Thoracic aorta (tissue), 2 donors: ENCODE results near the gene FIBP. TPM values are rescaled to one million over a fixed set of nuclear protein-coding genes. Genes with fewer than 3 reads are reported as not detected.

Experiments
- ATAC-seq: fragments of 150-250 bp; one replicate; pipeline ENCODE4 v1.8.0; 2017; ENCODE audit warnings: low read depth; ENCODE audit not compliant: insufficient number of reproducible peaks, low FRiP score
- DNase-seq: peaks from one replicate; pipeline ENCODE4 v3.0.0-alpha.2; 2020; ENCODE audit warnings: low spot score
- H3K27ac ChIP-seq, 2 donors: fragments of 200-600 bp; sonication (generic); 1 replicate in 1 of 2; 2 replicates in 1 of 2; pipeline ENCODE4 v1.5.1; 2016; ENCODE audit warnings: mild to moderate bottlenecking in 2 of 2, moderate library complexity in 2 of 2
- H3K27me3 ChIP-seq: fragments of 200-600 bp; sonication (generic); replicated peaks from 2 replicates; pipeline ENCODE4 v1.6.0; 2016; ENCODE audit warnings: mild to moderate bottlenecking; ENCODE audit not compliant: insufficient read depth
- H3K36me3 ChIP-seq: fragments of 200-600 bp; sonication (generic); one replicate; pipeline ENCODE4 v1.5.1; 2016
- H3K4me1 ChIP-seq, 2 donors: fragments of 200-600 bp; sonication (generic); 1 replicate in 1 of 2; 2 replicates in 1 of 2; pipeline versions ENCODE4 v1.5.1 to v1.6.0; 2016; ENCODE audit warnings: low read depth in 2 of 2, mild to moderate bottlenecking in 1 of 2; ENCODE audit not compliant: control insufficient read depth in 1 of 2
- H3K4me3 ChIP-seq: fragments of 200-600 bp; sonication (generic); 2 replicates; pipeline ENCODE4 v1.5.1; 2016; ENCODE audit warnings: mild to moderate bottlenecking
- H3K9me3 ChIP-seq: fragments of 200-600 bp; sonication (generic); 2 replicates; pipeline ENCODE4 v1.5.1; 2016
- CTCF ChIP-seq: fragments of 200-600 bp; sonication (generic); IDR thresholded peaks from one replicate; pipeline ENCODE4 v1.5.1; 2019; ENCODE audit warnings: antibody characterized with exemption
- total RNA-seq, 2 donors: library from RNA; depleted of rRNA; stranded (reverse); fragments of >200 nt; gene quantifications; one replicate each; pipeline versions ENCODE4 v1.1.0 to v1.2.3, GENCODE V29; 2016

FIBP gene
- total RNA-seq, 2 donors from 2014 or later, result 50.4 to 111 TPM

GRCh38 chr11:65871811-65872548 lies 16.3 kb downstream of the FIBP start:
- Histone ChIP-seq H3K36me3 (peaks cover 18% of the 10 kb centered on the region), H3K9me3 (no peaks in the 10 kb centered on the region), H3K4me1 (peaks cover 5 to 34% of the 10 kb centered on the region in 2 donors), H3K27me3 (no peaks in the 10 kb centered on the region), H3K27ac (peak overlapping the region; percentile 93 to 97), H3K4me3 (peak overlapping the region; percentile 90)
- ATAC-seq, result no peak
- DNase-seq, result no peak
- no peak for TF ChIP-seq CTCF

- peaks cover 28% of the 10 kb centered on the region for H3K36me3 ChIP-seq
- H3K27me3 ChIP-seq, result no peaks in the 10 kb centered on the region
- TF ChIP-seq CTCF, result no peak
- H3K4me3 ChIP-seq, result peak overlapping the region; percentile 90
- peaks cover 5 to 34% of the 10 kb centered on the region in 2 donors for H3K4me1 ChIP-seq
- DNase-seq (no peak), ATAC-seq (no peak)
- H3K27ac ChIP-seq, result peak overlapping the region; percentile 93 to 97
- H3K9me3 ChIP-seq, result no peaks in the 10 kb centered on the region
These were observed 17.3 kb downstream of the FIBP start for GRCh38 chr11:65870706-65871681.

- Histone ChIP-seq H3K36me3 (peaks cover 35% of the 10 kb centered on the region), H3K27ac (peak overlapping the region in 1 of 2 donors; percentile 12), H3K4me3 (no peak overlapping the region), H3K4me1 (peaks cover 5 to 34% of the 10 kb centered on the region in 2 donors), H3K27me3 (no peaks in the 10 kb centered on the region), H3K9me3 (no peaks in the 10 kb centered on the region)
- TF ChIP-seq CTCF, result no peak
- no peak for DNase-seq
- no peak for ATAC-seq
These were observed 18.0 kb downstream of the FIBP start for GRCh38 chr11:65870307-65870658.

- peaks cover 5 to 34% of the 10 kb centered on the region in 2 donors for H3K4me1 ChIP-seq
- no peaks in the 10 kb centered on the region for H3K9me3 ChIP-seq
- H3K27me3 ChIP-seq, result no peaks in the 10 kb centered on the region
- no peak for DNase-seq
- TF ChIP-seq CTCF, result no peak
- no peak for ATAC-seq
- H3K36me3 ChIP-seq, result peaks cover 40% of the 10 kb centered on the region
- H3K4me3 ChIP-seq, result no peak overlapping the region
- peak overlapping the region in 1 of 2 donors; percentile 47 for H3K27ac ChIP-seq
These were observed 18.5 kb downstream of the FIBP start for GRCh38 chr11:65869643-65870306.

GRCh38 chr11:65868907-65869306 lies 19.4 kb downstream of the FIBP start:
- TF ChIP-seq CTCF, result no peak
- Histone ChIP-seq H3K4me1 (peaks cover 5 to 31% of the 10 kb centered on the region in 2 donors), H3K9me3 (no peaks in the 10 kb centered on the region), H3K27ac (peak overlapping the region in 1 of 2 donors; percentile 47), H3K27me3 (no peaks in the 10 kb centered on the region), H3K4me3 (no peak overlapping the region), H3K36me3 (peaks cover 49% of the 10 kb centered on the region)
- DNase-seq (no peak), ATAC-seq (no peak)
